Ascending aorta (tissue), 2 donors: ENCODE results near the gene MAGI1. TPM values are rescaled to one million over a fixed set of nuclear protein-coding genes. Genes with fewer than 3 reads are reported as not detected.

Source experiments
- DNase-seq, 2 donors: peaks; one replicate each; pipeline ENCODE4 v3.0.0-alpha.2; 2019; ENCODE audit warnings: low spot score in 2 of 2
- H3K27ac ChIP-seq, 2 donors: fragments of 200-600 bp; sonication (generic); one replicate each; pipeline ENCODE4 v1.5.1; 2016 to 2017; ENCODE audit warnings: mild to moderate bottlenecking in 1 of 2
- H3K27me3 ChIP-seq: fragments of 200-600 bp; sonication (generic); one replicate; pipeline ENCODE4 v1.5.1; 2017
- H3K36me3 ChIP-seq, 2 donors: fragments of 200-600 bp; sonication (generic); one replicate each; pipeline ENCODE4 v1.5.1; 2016
- H3K4me1 ChIP-seq, 2 donors: fragments of 200-600 bp; sonication (generic); one replicate each; pipeline ENCODE4 v1.5.1; 2016 to 2017; ENCODE audit warnings: mild to moderate bottlenecking in 1 of 2
- H3K4me3 ChIP-seq, 2 donors: fragments of 200-600 bp; sonication (generic); one replicate each; pipeline ENCODE4 v1.5.1; 2016 to 2017; ENCODE audit warnings: mild to moderate bottlenecking in 1 of 2
- H3K9me3 ChIP-seq, 2 donors: fragments of 200-600 bp; sonication (generic); one replicate each; pipeline ENCODE4 v1.5.1; 2016
- intact Hi-C: fragments of 100-400 bp; cut with DNase I; formaldehyde crosslinking; loops from one replicate; pipeline ENCODE4 v1.15.1; 2023
- total RNA-seq: library from RNA; depleted of rRNA; stranded (reverse); fragments of >200 nt; gene quantifications from one replicate; pipeline ENCODE4 v1.1.0, GENCODE V29; 2016
- TF ChIP-seq, protein P1 (sequence below), 3 experiments: fragments of 200-600 bp in 2 of 3; fragments of 450-650 bp in 1 of 3; sonication (generic) in 2 of 3; IDR thresholded peaks; one replicate each; pipeline ENCODE4 v1.5.1; 2016 to 2019; ENCODE audit warnings: antibody characterized with exemption in 3 of 3, mild to moderate bottlenecking in 1 of 3, moderate library complexity in 1 of 3

The MAGI1 gene
- total RNA-seq, 1 donor from 2014 or later = 28.4 TPM

DNA sequence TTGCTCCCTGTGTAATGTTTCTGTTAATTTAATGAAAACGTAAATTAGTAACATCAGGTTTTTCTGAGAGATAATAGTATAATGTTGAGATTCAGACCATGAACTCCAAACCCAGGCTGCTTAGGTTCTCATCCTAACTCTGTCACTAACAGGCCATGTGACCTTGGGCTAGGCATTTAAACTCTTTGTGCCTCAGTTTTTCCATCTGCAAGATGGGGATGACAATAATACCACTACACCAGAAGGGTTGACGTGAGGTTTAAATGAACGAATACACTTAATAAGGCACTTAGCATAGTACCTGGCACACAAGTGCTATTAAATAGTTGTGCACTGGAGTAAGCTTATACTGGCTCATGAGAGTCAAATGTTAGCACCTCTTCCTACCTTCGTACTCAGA is 370.8 kb downstream of the MAGI1 start:
- intact Hi-C loops = no loop called here
- no peak overlapping the region for H3K4me3 ChIP-seq
- no peaks in the 10 kb centered on the region for H3K36me3 ChIP-seq
- H3K27ac ChIP-seq = no peak overlapping the region
- H3K4me1 ChIP-seq = no peaks in the 10 kb centered on the region
- TF ChIP-seq, protein P1, sequence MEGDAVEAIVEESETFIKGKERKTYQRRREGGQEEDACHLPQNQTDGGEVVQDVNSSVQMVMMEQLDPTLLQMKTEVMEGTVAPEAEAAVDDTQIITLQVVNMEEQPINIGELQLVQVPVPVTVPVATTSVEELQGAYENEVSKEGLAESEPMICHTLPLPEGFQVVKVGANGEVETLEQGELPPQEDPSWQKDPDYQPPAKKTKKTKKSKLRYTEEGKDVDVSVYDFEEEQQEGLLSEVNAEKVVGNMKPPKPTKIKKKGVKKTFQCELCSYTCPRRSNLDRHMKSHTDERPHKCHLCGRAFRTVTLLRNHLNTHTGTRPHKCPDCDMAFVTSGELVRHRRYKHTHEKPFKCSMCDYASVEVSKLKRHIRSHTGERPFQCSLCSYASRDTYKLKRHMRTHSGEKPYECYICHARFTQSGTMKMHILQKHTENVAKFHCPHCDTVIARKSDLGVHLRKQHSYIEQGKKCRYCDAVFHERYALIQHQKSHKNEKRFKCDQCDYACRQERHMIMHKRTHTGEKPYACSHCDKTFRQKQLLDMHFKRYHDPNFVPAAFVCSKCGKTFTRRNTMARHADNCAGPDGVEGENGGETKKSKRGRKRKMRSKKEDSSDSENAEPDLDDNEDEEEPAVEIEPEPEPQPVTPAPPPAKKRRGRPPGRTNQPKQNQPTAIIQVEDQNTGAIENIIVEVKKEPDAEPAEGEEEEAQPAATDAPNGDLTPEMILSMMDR (IDR thresholded peaks at IDR 0.05) = no peak
- DNase-seq = no peak
- no peaks in the 10 kb centered on the region for H3K9me3 ChIP-seq
- H3K27me3 ChIP-seq = no peaks in the 10 kb centered on the region

DNA sequence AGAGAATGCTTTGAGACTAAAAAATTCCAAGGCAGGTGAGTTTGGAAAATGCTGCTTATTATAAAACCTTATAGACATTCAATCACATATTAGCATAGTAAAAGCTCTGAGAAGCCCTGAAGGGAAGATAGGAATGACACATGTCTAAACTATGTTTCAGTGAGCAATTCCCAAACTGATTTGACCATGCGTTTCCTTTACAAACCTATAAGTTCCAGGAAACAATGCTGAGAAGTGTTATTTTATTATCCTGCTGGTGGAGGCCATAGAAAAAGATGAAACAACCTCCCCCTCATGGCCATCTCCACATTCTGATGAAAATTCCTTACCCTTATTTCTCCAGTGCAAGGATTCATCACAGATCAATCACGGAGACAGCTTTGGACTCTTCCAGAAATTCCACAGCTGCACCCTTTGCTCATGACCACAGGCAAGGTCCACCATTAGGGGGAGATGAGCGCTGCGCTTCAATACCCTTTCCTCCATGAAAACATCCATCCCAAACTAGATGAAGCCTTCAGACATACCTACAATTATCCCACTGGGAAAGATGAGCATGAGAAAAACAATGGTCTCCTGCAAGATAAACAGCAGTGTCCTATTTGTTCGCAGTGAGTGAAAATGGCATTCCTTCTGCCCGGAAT is 372.1 kb downstream of the MAGI1 start:
- H3K27me3 ChIP-seq = no peaks in the 10 kb centered on the region
- H3K36me3 ChIP-seq = no peaks in the 10 kb centered on the region
- H3K27ac ChIP-seq = no peak overlapping the region
- H3K4me1 ChIP-seq = no peaks in the 10 kb centered on the region
- TF ChIP-seq, protein P1 (IDR thresholded peaks at IDR 0.05) = no peak
- DNase-seq = no peak
- intact Hi-C loops = no loop called here
- no peaks in the 10 kb centered on the region for H3K9me3 ChIP-seq
- no peak overlapping the region for H3K4me3 ChIP-seq

DNA sequence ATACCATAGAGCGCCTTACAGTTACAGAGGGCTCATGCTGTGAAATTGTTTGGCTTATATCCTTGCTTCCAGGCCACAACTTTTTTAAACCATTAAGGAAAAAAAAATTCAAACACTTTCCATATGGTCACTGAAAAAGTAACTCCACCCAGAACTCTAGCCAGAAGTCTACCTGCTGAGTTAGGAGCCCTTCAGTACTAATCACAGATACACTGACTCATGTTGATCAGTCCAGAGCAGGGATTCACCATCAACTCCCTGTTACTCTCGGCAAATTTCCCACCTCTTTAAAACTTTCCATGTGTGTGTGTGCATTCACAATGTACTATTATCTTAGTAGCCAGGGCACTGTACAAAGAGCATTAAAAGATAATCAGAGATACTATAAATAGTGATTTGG is 372.8 kb downstream of the MAGI1 start:
- Histone ChIP-seq H3K36me3 (no peaks in the 10 kb centered on the region), H3K27ac (no peak overlapping the region), H3K27me3 (no peaks in the 10 kb centered on the region), H3K4me3 (no peak overlapping the region), H3K4me1 (no peaks in the 10 kb centered on the region), H3K9me3 (no peaks in the 10 kb centered on the region)
- intact Hi-C loops = no loop called here
- TF ChIP-seq, protein P1 (IDR thresholded peaks at IDR 0.05) = no peak
- no peak for DNase-seq

DNA sequence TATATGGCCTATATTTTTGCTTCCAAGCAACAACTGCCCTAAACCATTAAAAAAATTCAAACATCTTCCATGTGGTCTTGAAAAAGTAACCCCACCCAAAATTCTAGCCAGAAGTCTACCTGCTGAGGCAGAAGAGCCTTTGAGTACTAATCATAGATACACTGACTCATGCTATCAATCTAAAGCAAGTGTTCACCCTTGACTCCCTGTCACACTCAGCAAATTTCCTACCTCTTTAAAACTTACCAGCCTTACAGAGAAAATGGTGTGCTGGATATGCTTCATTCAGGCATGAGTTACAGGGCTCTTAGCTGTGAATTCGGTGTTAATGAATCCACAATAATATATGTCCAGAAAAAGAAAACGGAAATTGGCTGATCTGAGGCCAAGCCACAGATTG is 373.8 kb downstream of the MAGI1 start:
- H3K27ac ChIP-seq = no peak overlapping the region
- no peaks in the 10 kb centered on the region for H3K27me3 ChIP-seq
- H3K36me3 ChIP-seq = no peaks in the 10 kb centered on the region
- TF ChIP-seq, protein P1 (IDR thresholded peaks at IDR 0.05) = no peak
- no peaks in the 10 kb centered on the region for H3K9me3 ChIP-seq
- no peaks in the 10 kb centered on the region for H3K4me1 ChIP-seq
- H3K4me3 ChIP-seq = no peak overlapping the region
- intact Hi-C loops = no loop called here
- no peak for DNase-seq

DNA sequence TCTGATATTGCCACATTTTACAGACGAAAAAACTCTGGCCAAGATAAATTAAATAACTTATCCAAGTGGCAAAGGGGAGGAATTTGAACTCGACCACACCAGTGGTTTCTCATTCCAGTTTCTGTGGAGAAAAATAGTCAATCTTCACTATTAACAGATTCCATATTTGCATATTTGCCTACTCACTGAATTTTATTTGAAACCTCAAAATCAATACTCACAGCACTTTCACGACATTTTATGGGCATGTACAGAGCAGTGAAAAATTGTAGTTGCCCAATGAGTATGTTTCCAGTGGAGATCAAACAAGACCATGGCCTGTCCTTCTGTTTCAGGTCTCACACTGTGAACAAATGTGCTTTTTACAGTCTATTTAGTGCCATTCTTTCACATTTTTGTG is 374.3 kb downstream of the MAGI1 start:
- TF ChIP-seq, protein P1 (IDR thresholded peaks at IDR 0.05) = no peak
- H3K4me3 ChIP-seq = no peak overlapping the region
- no peaks in the 10 kb centered on the region for H3K4me1 ChIP-seq
- intact Hi-C loops = no loop called here
- no peak for DNase-seq
- H3K27ac ChIP-seq = no peak overlapping the region
- H3K27me3 ChIP-seq = no peaks in the 10 kb centered on the region
- no peaks in the 10 kb centered on the region for H3K36me3 ChIP-seq
- no peaks in the 10 kb centered on the region for H3K9me3 ChIP-seq

DNA sequence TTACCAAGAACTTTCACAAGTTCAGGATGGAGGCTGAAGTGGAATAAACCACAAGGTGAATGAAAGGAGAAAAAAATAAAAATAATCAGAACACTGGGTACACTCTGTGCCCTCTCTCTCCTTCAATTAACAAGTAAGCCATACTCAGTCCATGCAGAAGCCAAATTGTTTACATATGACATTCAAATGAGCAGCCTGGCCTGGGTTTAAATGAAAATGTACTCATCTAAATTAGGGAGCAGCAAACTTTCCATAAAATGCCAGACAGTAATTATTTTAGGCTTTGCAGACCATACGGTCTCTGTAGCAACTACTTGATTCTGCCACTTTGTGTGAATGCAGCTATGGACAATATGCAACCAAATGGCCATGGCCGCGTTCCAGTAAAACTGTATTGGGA is 376.6 kb downstream of the MAGI1 start:
- Histone ChIP-seq H3K4me1 (no peaks in the 10 kb centered on the region), H3K27ac (no peak overlapping the region), H3K9me3 (no peaks in the 10 kb centered on the region), H3K4me3 (no peak overlapping the region), H3K27me3 (no peaks in the 10 kb centered on the region), H3K36me3 (no peaks in the 10 kb centered on the region)
- intact Hi-C loops = no loop called here
- no peak for DNase-seq
- TF ChIP-seq, protein P1 (IDR thresholded peaks at IDR 0.05) = no peak
